Endometrium (tissue), 2 donors: Measurements from ENCODE around the gene MYRIP.
A peak's percentile ranks its signal among the peaks of the same experiment; 100 is the strongest.

Source experiments
- FAIRE-seq: peaks from 2 replicates; lab custom pipeline; 2012; peaks lifted over from hg19 to GRCh38; lab: Jason Lieb, UNC
- donor health status: control.
- donor health status: control.

The MYRIP gene

GRCh38 chr3:39905788-39906187 is 96.4 kb downstream of the MYRIP start:
- FAIRE-seq, result no peak

GRCh38 chr3:39907981-39908380 is 98.6 kb downstream of the MYRIP start:
- no peak for FAIRE-seq

GRCh38 chr3:39910135-39910534 is 100.7 kb downstream of the MYRIP start:
- FAIRE-seq, result no peak

- no peak for FAIRE-seq
These were observed 101.5 kb downstream of the MYRIP start for GRCh38 chr3:39910826-39911464.

GRCh38 chr3:39911465-39912309 is 102.3 kb downstream of the MYRIP start:
- FAIRE-seq, result no peak

DNA sequence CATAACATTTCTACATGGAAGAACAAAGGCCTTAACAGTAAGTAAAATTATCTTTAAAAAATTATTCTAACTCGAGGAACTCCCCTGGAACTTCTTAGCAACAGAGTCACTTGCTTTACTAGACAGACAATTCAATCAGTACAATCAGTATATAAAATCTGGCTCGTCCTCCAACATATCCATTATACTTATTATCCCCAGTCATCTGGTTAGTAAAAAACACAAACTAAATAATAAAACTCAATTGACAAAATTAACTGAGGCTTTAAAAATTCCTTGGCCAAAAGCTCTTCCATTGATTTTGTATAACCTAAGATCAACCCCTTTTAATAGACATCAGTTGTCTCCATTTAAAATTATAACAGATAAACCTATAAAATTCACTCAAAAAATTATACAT is 105.6 kb downstream of the MYRIP start:
- no peak for FAIRE-seq

- FAIRE-seq, result peak; percentile 18
These were observed 107.8 kb downstream of the MYRIP start for GRCh38 chr3:39917065-39917773.

- FAIRE-seq, result no peak
These were observed 109.9 kb downstream of the MYRIP start for GRCh38 chr3:39919281-39919680.

GRCh38 chr3:39920271-39920670 is 110.9 kb downstream of the MYRIP start:
- peak; percentile 12 for FAIRE-seq

DNA sequence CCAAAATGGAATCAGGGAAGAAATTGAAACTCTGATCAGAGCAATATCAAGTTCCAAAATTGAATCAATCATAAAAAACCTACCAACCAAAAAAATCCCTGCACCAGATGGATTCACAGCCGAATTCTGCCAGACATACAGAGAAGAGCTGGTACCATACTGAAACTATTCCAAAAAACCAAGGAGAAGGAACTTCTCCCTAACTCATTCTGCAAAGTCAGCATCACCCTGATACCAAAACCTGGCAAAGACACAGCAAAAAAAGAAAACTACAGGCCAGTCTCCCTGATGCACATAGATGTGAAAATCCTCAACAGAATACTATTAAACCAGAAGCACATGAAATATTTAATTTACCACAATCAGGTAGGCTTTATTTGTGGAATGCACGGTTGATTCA is 118.1 kb downstream of the MYRIP start:
- no peak for FAIRE-seq

GRCh38 chr3:39933986-39934693 is 124.7 kb downstream of the MYRIP start:
- no peak for FAIRE-seq

GRCh38 chr3:39934696-39935095 is 125.3 kb downstream of the MYRIP start:
- FAIRE-seq, result no peak

DNA sequence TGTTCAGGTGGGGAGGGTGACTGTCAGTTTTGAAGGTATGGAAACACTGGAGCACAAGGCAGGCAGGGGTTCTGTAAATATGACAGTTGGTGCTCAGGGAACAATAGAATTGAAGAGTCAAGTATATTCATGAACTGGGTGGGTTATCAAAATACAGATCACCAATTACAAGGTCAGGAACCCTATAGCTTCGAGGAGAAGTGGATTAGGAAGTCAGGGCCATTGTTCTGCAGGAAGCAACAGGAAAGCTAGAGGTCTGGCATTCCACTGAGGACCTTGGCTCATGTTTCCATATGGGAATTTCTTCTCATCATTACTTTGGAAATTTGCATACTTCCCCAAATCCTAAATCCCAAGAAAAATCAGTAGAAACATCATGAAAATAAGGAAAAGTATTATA is 125.9 kb downstream of the MYRIP start:
- no peak for FAIRE-seq

- FAIRE-seq, result no peak
These were observed 127.4 kb downstream of the MYRIP start for GRCh38 chr3:39936848-39937247.

DNA sequence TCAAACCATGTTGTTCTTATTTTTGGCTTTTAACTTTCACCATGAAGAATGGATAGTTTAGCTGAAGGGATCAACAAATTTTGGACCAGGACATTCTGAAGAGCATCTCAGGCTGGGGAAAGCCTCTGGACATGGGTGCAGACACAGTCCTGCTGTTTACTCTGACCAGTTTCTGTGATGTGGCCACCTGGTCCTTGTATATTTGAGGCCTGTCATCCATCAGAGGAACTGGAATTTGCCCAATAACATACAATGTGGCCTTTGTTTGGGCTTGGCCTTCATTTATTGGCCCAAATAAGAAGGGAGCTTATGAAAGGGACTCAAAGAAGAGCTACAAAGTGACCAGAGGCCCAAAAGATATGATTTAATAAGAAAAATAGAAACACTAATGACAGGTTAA is 127.9 kb downstream of the MYRIP start:
- no peak for FAIRE-seq

DNA sequence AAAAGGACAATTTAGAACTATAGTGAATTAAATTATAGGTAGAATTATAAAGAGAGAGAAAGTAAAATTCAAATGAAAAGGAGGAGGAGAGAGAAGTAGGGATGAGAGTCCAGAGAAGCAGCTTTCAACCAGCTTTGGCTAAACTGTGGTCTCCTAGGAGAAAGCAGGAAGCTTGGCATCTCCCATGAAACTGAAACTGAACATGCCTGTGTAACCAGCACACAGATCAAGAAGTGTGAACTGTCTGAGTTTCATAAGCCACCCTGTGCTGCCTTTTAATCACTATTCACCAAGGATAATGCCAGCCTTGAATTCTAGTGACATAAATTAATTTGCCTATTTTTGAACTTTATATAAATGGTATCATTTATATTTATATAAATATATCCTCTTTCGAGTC is 128.5 kb downstream of the MYRIP start:
- FAIRE-seq, result no peak

DNA sequence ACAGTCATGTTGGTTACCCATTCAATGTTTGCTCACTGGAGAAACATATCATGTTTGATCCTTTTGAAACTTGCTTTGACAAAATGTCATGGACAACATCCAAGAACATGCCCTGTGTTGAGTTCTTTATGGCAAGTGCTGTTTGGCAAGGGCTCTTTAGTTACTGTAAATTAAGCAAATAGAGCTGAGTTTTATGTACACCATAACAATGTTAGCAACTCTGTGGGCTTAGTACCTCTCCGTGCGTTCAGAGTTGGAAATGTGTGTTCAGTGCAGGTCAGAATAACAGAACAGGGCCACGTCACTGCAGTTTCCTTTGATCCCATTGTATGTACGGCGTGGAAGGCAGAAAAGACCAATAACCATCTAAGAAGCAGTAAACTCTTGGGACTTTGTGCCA is 132.5 kb downstream of the MYRIP start:
- FAIRE-seq, result no peak

DNA sequence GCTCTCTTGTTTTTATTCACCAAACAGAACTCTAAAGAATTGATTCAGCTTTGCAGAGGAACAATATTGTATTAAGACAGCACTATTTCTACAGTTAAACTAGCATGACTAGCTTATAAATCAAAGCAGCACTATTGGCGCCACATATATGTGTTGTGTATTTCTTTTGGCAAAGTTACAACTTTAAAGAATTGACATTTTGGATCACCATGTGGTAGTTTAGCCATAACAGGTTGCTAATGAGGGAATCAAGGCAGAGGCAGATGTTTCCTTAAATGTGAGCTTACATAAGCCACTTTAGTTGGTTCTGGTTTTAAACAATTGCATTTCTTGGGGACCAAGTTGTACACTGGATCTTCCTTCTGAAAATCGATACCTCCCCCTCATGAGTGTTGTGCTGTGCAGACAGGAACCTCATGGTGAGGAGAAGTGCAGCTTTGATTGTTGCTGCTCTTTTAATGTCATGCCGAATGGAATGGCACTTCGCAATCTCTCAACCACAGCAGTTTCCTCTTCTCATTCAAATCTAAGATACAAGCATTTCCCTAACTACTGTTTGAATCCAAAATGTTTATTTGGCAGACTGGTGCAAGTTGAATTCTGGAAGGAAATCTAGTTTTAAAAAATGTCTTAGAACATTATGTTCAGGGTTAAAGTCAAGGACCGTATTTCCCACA is 151.2 kb downstream of the MYRIP start:
- FAIRE-seq, result no peak

DNA sequence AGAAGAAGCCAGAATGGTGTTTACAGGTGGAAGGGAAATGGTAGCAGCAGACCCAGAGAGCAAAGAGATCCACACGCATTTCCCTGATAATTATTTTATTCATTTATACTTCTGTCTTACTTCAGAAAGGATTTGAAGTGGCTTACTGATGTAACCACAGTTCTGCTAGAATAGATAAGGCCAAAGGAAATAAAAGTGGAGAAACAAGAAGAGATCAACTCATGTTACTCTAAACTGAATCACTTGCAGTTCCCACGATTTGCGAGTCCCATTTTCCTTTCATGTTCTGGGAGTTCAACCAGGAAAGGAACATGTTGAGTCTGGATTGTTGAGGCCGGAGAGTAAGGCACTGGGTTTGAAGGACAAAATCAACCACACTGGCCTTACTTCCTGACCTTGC is 151.8 kb downstream of the MYRIP start:
- no peak for FAIRE-seq

GRCh38 chr3:39962581-39962980 is 153.2 kb downstream of the MYRIP start:
- FAIRE-seq, result no peak

GRCh38 chr3:39965461-39965860 is 156.1 kb downstream of the MYRIP start:
- no peak for FAIRE-seq

DNA sequence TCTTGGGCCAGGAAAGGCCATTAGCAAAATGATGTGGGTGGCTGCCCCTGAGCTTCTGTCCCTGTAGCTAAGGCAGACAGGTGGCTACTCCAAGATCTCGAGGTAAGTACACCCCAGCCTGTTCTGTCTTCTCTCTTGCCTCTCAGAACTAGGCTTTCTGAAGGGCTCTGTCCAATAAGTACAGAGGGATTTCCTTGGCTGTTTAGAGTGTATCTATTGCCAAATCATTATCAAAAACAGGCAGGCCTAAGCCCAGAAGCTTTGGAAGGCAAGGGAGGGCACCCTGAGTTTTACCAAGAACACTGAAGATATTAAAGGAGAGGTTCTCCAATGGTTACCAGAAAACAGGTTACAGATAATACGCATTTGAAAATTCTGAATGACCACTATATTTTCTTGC is 156.6 kb downstream of the MYRIP start:
- FAIRE-seq, result no peak
